NB4 (cell line): Measurements from ENCODE around the gene GLYR1.

Source experiments
- CTCF ChIP-seq: IDR thresholded peaks from one replicate; pipeline ENCODE4 v1.5.1; 2012; ENCODE audit warnings: low read depth, low read length
- MAX ChIP-seq: IDR thresholded peaks from 2 replicates; pipeline ENCODE4 v1.6.1; 2011; ENCODE audit warnings: low read depth, low read length

- TF ChIP-seq CTCF, result no peak
- TF ChIP-seq MAX, result no peak
Observed at GRCh38 chr16:4871071-4871470, 24.0 kb upstream of the GLYR1 start.
